Psoas muscle (tissue), 8 donors: ENCODE measurements around the gene STRBP. TPM values are rescaled to one million over a fixed set of nuclear protein-coding genes. Genes with fewer than 3 reads are reported as not detected.

Experiments
- ATAC-seq, 4 donors: fragments of 200-7000 bp; cut with Tn5 transposase; one replicate each; pipeline ENCODE4 v1.9.1; 2020; ENCODE audit warnings: moderate library complexity in 3 of 4, mild to moderate bottlenecking in 2 of 4
- DNase-seq, 2 donors: peaks; one replicate each; pipeline ENCODE4 v3.0.0-alpha.2; 2020
- H3K27ac ChIP-seq: fragments of 200-600 bp; one replicate; pipeline ENCODE4 v1.8.0; 2022
- H3K27me3 ChIP-seq, 3 donors: fragments of 200-600 bp in 1 of 3; one replicate each; pipeline versions ENCODE4 v1.6.1 to v1.8.0; 2013 to 2022; ENCODE audit warnings: low read length in 2 of 3, mild to moderate bottlenecking in 2 of 3, moderate library complexity in 1 of 3; ENCODE audit not compliant: insufficient read depth in 3 of 3
- H3K36me3 ChIP-seq, 2 donors: fragments of 200-600 bp in 1 of 2; one replicate each; pipeline versions ENCODE4 v1.6.1 to v1.8.0; 2013 to 2022; ENCODE audit warnings: low read depth in 1 of 2, mild to moderate bottlenecking in 1 of 2, moderate library complexity in 1 of 2; ENCODE audit not compliant: insufficient read depth in 1 of 2
- H3K4me1 ChIP-seq: fragments of 200-600 bp; one replicate; pipeline ENCODE4 v1.8.0; 2022
- H3K4me3 ChIP-seq: fragments of 200-600 bp; one replicate; pipeline ENCODE4 v1.8.0; 2022; ENCODE audit warnings: mild to moderate bottlenecking
- H3K9me3 ChIP-seq: fragments of 200-600 bp; one replicate; pipeline ENCODE4 v1.8.0; 2022
- WGBS, 3 donors: extraction: QIAGEN DNeasy Blood & Tissue Kit; methylation state at CpG; one replicate each; pipeline versions ENCODE4 v1.1.6 to v1.1.7; 2013; 5-methylcytosine and 5-hydroxymethylcytosine counted together
- intact Hi-C, 2 donors: fragments of 100-400 bp; cut with DNase I; formaldehyde crosslinking; loops; one replicate each; pipeline versions ENCODE4 v1.11.0 to v1.14.2; 2022
- polyA plus RNA-seq, 3 donors: library from polyadenylated mRNA; stranded (reverse); fragments of 200-250 nt; gene quantifications; one replicate each; pipeline ENCODE4 v1.2.3, GENCODE V29; 2013
- total RNA-seq, 4 donors: library from RNA; stranded (reverse); fragmentation: NEBNext Ultra II Directional in 2 of 4; extraction: Animal tissue kit (Norgen Biotek cat#: 25700) in 2 of 4; gene quantifications; one replicate each; pipeline versions ENCODE4 v1.2.1 to v1.2.4, GENCODE V29; 2021 to 2023
- TF ChIP-seq, protein P1 (sequence below): fragments of 200-600 bp; IDR thresholded peaks from one replicate; pipeline ENCODE4 v1.8.0; 2022; ENCODE audit warnings: antibody characterized with exemption
- donor health status: healthy with polysubstance abuse.
- donor health status: DM: no; HTN: no; CAD: no; lungs with moderate emphysema.
- donor health status: Bipolar disorder and iron deficiency.
- donor health status: healthy.
- donor health status: DM: yes; HTN: yes; CAD: no.
- donor health status: DM: no; HTN: no; CAD: no.
- donor health status: DM: no; HTN: no; CAD: no.
- donor health status: DM: yes; HTN: yes; CAD: no.

The STRBP gene
- total and polyA plus RNA-seq, 7 donors, result 3.8 to 8.5 (median 6.2) TPM

DNA sequence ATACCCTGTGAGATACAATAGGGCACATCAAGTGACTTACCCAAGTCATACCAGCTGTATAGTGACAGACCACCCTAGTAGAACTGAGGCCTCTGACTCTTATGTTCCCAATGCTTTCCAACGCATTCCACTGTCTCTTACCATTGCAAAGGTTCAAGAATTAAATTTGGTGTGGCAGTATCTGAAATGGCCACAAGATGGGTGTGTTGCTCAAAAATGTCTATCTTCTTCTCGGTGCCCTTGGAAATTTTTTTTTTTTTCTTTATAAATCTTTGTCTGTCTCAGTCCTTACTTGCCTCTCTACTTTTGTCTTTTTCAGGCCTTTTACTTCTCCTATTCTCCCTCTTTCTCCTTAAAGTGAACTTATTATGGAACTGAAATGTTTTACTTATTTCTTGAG, 186.6 kb downstream of the STRBP start:
- no peak overlapping the region for H3K27ac ChIP-seq
- H3K4me3 ChIP-seq, result no peak overlapping the region
- H3K27me3 ChIP-seq, result no peaks in the 10 kb centered on the region
- no peaks in the 10 kb centered on the region for H3K4me1 ChIP-seq
- WGBS, 3 donors, result 61 to 71% (median 64%) methylated on average over 2 of the region's 2 CpGs
- TF ChIP-seq, protein P1, sequence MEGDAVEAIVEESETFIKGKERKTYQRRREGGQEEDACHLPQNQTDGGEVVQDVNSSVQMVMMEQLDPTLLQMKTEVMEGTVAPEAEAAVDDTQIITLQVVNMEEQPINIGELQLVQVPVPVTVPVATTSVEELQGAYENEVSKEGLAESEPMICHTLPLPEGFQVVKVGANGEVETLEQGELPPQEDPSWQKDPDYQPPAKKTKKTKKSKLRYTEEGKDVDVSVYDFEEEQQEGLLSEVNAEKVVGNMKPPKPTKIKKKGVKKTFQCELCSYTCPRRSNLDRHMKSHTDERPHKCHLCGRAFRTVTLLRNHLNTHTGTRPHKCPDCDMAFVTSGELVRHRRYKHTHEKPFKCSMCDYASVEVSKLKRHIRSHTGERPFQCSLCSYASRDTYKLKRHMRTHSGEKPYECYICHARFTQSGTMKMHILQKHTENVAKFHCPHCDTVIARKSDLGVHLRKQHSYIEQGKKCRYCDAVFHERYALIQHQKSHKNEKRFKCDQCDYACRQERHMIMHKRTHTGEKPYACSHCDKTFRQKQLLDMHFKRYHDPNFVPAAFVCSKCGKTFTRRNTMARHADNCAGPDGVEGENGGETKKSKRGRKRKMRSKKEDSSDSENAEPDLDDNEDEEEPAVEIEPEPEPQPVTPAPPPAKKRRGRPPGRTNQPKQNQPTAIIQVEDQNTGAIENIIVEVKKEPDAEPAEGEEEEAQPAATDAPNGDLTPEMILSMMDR, result peak; percentile 35
- DNase-seq, result no peak
- intact Hi-C loops, result loop anchor here in 1 of 2 donors (10.0 kb wide), 1 partner anchor 73 kb away; no protein-coding TSS in a partner anchor
- no peaks in the 10 kb centered on the region for H3K9me3 ChIP-seq
- peak in 1 of 4 donors; percentile 35 for ATAC-seq
- H3K36me3 ChIP-seq, result peaks cover 14 to 93% of the 10 kb centered on the region in 2 donors

DNA sequence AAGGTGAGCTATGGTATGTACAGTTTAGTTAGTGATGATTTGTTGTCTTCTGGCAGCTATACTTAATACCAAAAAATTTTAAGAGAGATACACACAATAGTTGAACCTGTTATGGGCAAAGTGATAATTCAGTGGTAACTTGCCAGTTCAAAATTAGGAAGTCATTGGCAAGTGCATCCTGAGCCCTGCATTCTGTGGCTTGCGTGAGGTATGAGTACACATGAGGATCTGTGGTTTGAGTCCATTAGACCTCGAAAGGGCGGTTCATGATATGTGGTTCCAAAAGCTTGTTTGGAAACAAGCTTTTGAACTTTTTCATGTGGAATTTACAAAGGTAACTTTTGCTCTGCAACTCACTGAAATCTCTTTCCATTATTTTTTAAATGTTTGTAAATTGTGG, 187.9 kb downstream of the STRBP start:
- TF ChIP-seq, protein P1, result no peak
- WGBS, 3 donors, result 90 to 96% (median 94%) methylated on average over 3 of the region's 3 CpGs
- Histone ChIP-seq H3K27ac (no peak overlapping the region), H3K4me1 (no peaks in the 10 kb centered on the region), H3K27me3 (no peaks in the 10 kb centered on the region), H3K4me3 (no peak overlapping the region), H3K9me3 (no peaks in the 10 kb centered on the region), H3K36me3 (peaks cover 14 to 99% of the 10 kb centered on the region in 2 donors)
- intact Hi-C loops, result loop anchor here in 1 of 2 donors (10.0 kb wide), 1 partner anchor 74 kb away; no protein-coding TSS in a partner anchor
- no peak for ATAC-seq
- no peak for DNase-seq

- Histone ChIP-seq H3K36me3 (peaks cover 18 to 88% of the 10 kb centered on the region in 2 donors), H3K4me3 (no peak overlapping the region), H3K4me1 (no peaks in the 10 kb centered on the region), H3K9me3 (no peaks in the 10 kb centered on the region), H3K27ac (no peak overlapping the region), H3K27me3 (no peaks in the 10 kb centered on the region)
- ATAC-seq (no peak), DNase-seq (no peak)
- 81 to 85% (median 84%) methylated on average over 3 of the region's 3 CpGs for WGBS, 3 donors
- TF ChIP-seq, protein P1, result no peak
- intact Hi-C loops, result no loop called here
These were observed 193.8 kb downstream of the STRBP start for GRCh38 chr9:123074628-123075027.

GRCh38 chr9:123073991-123074422, 194.4 kb downstream of the STRBP start:
- intact Hi-C loops, result no loop called here
- peaks cover 14 to 86% of the 10 kb centered on the region in 2 donors for H3K36me3 ChIP-seq
- ATAC-seq, result no peak
- H3K27me3 ChIP-seq, result no peaks in the 10 kb centered on the region
- no peak for DNase-seq
- no peaks in the 10 kb centered on the region for H3K4me1 ChIP-seq
- no peak overlapping the region for H3K4me3 ChIP-seq
- WGBS, 3 donors, result 64 to 72% (median 72%) methylated on average over 1 of the region's 1 CpG
- TF ChIP-seq, protein P1, result no peak
- H3K27ac ChIP-seq, result no peak overlapping the region
- no peaks in the 10 kb centered on the region for H3K9me3 ChIP-seq

- Histone ChIP-seq H3K4me1 (no peaks in the 10 kb centered on the region), H3K27ac (no peak overlapping the region), H3K4me3 (no peak overlapping the region), H3K9me3 (no peaks in the 10 kb centered on the region), H3K27me3 (no peaks in the 10 kb centered on the region), H3K36me3 (peaks cover 11 to 86% of the 10 kb centered on the region in 2 donors)
- DNase-seq, result no peak
- TF ChIP-seq, protein P1, result no peak
- 73 to 77% (median 76%) methylated on average over 5 of the region's 5 CpGs for WGBS, 3 donors
- ATAC-seq, result no peak
- intact Hi-C loops, result no loop called here
These were observed 194.9 kb downstream of the STRBP start for GRCh38 chr9:123073441-123073840.
